ENCODE measurements around the gene TLCD3B.

TLCD3B gene

DNA sequence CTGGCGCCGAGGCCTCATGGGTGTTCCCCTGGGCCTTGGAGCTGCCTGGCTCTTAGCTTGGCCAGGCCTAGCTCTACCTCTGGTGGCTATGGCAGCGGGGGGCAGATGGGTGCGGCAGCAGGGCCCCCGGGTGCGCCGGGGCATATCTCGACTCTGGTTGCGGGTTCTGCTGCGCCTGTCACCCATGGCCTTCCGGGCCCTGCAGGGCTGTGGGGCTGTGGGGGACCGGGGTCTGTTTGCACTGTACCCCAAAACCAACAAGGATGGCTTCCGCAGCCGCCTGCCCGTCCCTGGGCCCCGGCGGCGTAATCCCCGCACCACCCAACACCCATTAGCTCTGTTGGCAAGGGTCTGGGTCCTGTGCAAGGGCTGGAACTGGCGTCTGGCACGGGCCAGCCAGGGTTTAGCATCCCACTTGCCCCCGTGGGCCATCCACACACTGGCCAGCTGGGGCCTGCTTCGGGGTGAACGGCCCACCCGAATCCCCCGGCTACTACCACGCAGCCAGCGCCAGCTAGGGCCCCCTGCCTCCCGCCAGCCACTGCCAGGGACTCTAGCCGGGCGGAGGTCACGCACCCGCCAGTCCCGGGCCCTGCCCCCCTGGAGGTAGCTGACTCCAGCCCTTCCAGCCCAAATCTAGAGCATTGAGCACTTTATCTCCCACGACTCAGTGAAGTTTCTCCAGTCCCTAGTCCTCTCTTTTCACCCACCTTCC lies 43.5 kb downstream of the TLCD3B start:
- DNase-seq, result no peak

- DNase-seq, result no peak
These were observed 44.1 kb downstream of the TLCD3B start for GRCh38 chr16:29986931-29987330.

GRCh38 chr16:29986231-29986630 lies 44.8 kb downstream of the TLCD3B start:
- no peak for DNase-seq

DNA sequence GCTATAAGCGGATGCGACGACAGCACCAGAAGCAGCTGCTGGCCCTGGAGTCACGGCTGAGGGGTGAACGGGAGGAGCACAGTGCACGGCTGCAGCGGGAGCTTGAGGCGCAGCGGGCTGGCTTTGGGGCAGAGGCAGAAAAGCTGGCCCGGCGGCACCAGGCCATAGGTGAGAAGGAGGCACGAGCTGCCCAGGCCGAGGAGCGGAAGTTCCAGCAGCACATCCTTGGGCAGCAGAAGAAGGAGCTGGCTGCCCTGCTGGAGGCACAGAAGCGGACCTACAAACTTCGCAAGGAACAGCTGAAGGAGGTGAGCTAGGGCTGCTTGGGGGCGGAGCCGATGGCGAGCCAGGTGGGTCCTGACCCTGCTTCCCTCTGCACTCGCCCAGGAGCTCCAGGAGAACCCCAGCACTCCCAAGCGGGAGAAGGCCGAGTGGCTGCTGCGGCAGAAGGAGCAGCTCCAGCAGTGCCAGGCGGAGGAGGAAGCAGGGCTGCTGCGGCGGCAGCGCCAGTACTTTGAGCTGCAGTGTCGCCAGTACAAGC lies 45.7 kb downstream of the TLCD3B start:
- DNase-seq, result no peak

- DNase-seq, result no peak
These were observed 46.3 kb downstream of the TLCD3B start for GRCh38 chr16:29984764-29985147.

DNA sequence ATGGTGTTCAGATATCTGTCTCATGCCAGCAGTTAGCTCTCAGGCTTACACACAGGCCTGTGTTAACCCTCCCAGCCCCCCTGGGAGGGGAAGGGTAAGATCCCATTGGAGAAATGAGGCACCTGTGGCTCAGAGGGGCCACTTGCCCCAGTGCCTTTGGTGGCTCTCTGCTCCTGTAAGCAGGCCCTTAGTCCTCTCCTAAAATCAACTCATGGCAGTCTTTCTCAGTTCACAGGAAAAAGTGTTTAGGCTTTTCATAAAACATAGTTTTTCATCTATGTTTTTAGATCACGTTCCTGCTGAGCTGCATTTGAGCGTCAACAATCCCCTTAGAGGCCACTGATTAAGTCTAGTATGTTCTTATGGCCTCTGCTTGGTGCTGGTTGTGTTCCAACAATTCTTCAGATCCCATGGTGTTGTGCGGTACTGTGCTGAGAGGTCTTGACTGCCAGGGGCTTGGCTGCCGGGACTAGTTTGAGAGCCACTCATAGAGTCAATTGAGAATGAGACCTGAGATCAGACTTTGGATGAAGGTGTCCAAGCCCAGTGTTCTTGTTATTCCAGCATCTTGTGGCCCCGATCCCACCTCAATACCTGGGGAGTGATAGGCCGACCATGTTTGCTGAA lies 46.8 kb downstream of the TLCD3B start:
- no peak for DNase-seq

- DNase-seq, result no peak
These were observed 47.5 kb downstream of the TLCD3B start for GRCh38 chr16:29983420-29984136.

DNA sequence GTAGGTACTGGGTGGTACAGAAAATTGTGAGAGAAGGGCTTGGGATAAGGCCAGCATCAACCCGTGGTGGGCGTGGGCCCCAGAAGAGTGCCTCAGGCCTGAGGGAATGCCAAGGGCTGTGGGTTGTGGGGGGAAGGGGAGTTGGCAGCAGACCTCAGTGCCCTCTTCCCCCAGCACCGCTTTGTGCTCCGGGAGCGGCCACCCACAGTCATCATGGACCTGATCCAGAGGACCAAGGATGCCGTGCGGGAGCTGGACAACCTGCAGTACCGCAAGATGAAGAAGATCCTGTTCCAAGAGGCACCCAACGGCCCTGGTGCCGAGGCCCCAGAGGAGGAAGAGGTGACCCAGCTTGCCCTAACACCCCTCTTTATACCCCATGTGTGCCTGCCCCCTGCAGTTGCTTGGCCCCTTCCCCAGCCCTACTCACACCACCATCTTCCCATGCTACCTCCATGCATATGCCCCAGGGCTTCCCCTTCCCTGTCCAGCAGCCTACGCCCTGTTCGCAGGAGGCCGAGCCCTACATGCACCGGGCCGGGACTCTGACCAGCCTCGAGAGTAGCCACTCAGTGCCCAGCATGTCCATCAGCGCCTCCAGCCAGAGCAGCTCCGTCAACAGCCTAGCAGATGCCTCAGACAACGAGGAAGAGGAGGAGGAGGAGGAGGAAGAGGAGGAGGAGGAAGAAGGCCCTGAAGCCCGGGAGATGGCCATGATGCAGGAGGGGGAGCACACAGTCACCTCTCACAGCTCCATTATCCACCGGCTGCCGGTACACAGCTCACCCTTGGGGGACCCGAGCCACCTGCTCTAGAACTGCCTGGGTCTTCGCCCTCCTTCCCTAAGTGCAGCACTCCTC lies 48.3 kb downstream of the TLCD3B start:
- no peak for DNase-seq

GRCh38 chr16:29978564-29979270 lies 52.4 kb downstream of the TLCD3B start:
- DNase-seq, result no peak

GRCh38 chr16:29978081-29978480 lies 53.0 kb downstream of the TLCD3B start:
- no peak for DNase-seq

GRCh38 chr16:29977063-29977825 lies 53.8 kb downstream of the TLCD3B start:
- no peak for DNase-seq

- DNase-seq, result no peak
These were observed 55.1 kb downstream of the TLCD3B start for GRCh38 chr16:29975811-29976511.

DNA sequence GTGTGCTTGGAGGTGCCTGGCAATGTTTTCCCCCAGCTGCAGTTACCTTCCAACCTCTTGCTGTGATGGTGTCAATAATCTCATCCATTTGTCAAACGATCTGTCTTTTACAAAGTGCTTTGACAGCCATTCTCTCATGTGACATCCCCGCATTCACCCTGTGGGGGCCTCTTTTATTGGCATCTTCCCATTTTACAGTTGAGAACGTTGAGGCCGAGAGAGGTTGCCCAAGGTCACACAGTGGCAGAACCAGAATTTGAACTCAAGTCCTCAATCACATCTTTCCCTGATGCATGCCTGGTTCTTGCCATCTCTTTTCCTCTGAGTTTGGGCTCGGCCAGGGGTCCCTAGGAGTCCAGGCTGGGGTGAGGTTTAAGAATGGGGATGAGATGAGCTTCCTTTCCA lies 55.9 kb downstream of the TLCD3B start:
- no peak for DNase-seq
